RWPE1 (cell line): ENCODE data around the gene OR6C2.
"Not testable (repeated sequence)": the region's sequence is repeated elsewhere in the genome, so short reads cannot be mapped to it uniquely, and the experiment has no call there.

ENCODE experiments used
- CTCF ChIA-PET: fragments of 350-600 bp; sonication (Branson Sonifier 250); formaldehyde crosslinking; extraction: SDS; loops from one replicate; lab custom pipeline; 2021; lab: Yijun Ruan, JAX
- POLR2A ChIA-PET: fragments of 400-600 bp; formaldehyde crosslinking; extraction: SDS; loops from one replicate; lab custom pipeline; 2020; ENCODE audit warnings: antibody characterized with exemption; ENCODE audit not compliant: low non-redundant PET; lab: Yijun Ruan, JAX
- DNase-seq: peaks from one replicate; pipeline ENCODE4 v3.0.0; 2012; ENCODE audit warnings: low spot score
- H3K27ac ChIP-seq: fragments of 450-650 bp; 2 replicates; pipeline ENCODE4 v1.5.1; 2017
- CTCF ChIP-seq: fragments of 450-650 bp; conservative IDR thresholded peaks from 2 replicates; pipeline ENCODE4 v1.5.1; 2017; ENCODE audit warnings: low read depth, mild to moderate bottlenecking

Gene OR6C2

DNA sequence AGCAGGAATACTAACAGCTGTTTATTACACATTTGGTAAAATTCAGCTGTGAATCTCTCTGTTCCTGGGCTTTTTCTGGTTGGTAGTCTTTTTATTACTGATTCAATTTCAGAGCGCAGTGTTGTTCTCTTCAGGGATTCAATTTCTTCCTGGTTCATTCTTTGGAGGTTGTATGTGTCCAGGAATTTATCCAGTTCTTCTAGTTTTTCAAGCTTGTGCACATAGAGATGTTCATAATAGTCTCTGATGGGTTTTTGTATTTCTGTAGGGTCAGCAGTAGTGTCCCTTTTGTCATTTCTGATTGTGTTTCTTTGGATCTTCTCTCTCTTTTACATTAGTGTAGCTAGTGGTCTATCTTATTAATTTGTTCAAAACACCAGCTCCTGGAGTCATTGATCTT is 26.9 kb upstream of the OR6C2 start:
- TF ChIP-seq CTCF: no peak
- H3K27ac ChIP-seq: no peak overlapping the region
- ChIA-PET CTCF (no interaction called here), POLR2A (no interaction called here)
- no peak for DNase-seq

GRCh38 chr12:55420307-55420962 is 23.4 kb upstream of the OR6C2 start:
- H3K27ac ChIP-seq: no peak overlapping the region
- no peak for DNase-seq
- ChIA-PET POLR2A (no interaction called here), CTCF (no interaction called here)
- TF ChIP-seq CTCF: no peak

GRCh38 chr12:55425954-55426353 is 17.9 kb upstream of the OR6C2 start, which contains the start of gene OR6C76:
Gene OR6C76 (plus strand): TSS chr12:55426254. CDS start chr12:55426254, 0 bp downstream.
- no peak for TF ChIP-seq CTCF
- H3K27ac ChIP-seq: no peak within 1 kb of the TSS
- no peak for DNase-seq
- ChIA-PET CTCF (no interaction called here), POLR2A (no interaction called here)

DNA sequence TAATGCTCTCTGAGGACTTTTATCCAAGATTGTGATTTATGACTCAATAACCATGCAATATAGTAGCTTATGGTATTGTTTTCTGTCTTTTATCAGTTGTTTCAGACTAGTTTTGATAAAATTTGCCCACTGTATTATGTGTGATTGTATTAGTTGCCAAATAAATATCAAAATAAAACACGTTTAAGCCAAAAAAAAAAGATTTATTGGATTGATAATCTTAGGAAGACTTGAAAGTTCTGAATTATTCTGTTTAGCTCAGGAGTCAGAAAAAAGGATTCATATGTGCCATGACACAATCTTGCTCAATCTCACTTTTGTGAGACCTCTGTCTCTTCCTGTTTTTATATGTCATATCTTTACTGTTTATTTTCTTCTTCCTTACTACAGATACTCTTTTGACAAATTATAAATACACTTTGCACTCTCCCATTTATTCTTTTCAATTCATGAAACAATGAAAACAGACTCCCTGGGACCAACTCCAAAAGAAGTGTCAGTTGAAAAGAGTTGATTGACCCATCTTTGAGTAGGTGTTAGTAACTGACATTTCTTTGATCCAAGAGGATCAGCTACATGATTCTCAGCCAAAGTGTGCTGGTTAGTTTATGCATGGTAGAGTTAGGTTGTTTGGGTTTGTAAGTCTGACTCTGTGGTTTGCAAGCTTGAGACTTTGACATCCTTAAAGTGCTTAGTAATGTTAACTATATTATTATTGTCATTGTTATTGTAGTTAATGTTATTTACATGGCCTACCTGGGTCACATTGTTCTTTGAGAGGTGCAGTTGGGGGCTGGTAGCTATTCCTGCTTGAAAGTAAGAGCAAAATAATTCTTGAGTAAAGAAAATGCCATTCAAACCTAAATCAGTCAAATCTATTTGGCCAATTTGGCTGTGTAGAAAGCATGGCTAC is 15.3 kb upstream of the OR6C2 start:
- no peak for DNase-seq
- no peak overlapping the region for H3K27ac ChIP-seq
- TF ChIP-seq CTCF: no peak
- ChIA-PET CTCF (no interaction called here), POLR2A (no interaction called here)

GRCh38 chr12:55441233-55441632 is 2.6 kb upstream of the OR6C2 start:
- H3K27ac ChIP-seq, POLR2A ChIA-PET: not testable (repeated sequence)

GRCh38 chr12:55445357-55445756 is 1.5 kb downstream of the OR6C2 start:
- no peak for TF ChIP-seq CTCF
- CTCF ChIA-PET: no interaction called here
- no peak for DNase-seq
- no peak overlapping the region for H3K27ac ChIP-seq
- POLR2A ChIA-PET: no interaction called here

More at GRCh38 chr12:55441233-55441632, 2.6 kb upstream of the OR6C2 start:
- CTCF ChIA-PET, DNase-seq: not testable (repeated sequence)

DNA sequence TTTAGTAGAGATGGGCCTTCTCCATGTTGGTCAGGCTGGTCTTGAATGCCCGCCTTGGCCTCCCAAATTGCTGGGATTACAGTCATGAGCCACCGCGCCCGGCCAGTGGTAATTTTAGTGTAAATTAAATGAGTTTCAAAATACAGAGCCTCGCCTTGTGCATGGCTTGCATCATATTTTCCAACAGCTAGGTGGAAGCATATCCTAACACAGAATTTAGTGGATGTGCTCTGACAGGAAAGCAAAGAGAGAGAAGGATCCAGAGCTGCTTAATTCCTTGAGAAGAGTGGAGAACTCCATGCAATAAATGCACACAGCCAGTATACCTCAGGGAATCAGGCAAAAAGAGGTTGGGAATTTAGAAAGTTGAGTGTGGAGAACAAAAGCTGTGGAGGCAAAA is 2.5 kb downstream of the OR6C2 start:
- no peak for DNase-seq
- CTCF ChIA-PET: no interaction called here

More for the DNA sequence above, 2.5 kb downstream of the OR6C2 start:
- POLR2A ChIA-PET: no interaction called here
- H3K27ac ChIP-seq: no peak overlapping the region
- TF ChIP-seq CTCF: no peak
